DOHH2 (cell line): Measurements from ENCODE around the gene FLNB.

Experiments used
- H3F3A ChIP-seq: fragments of 200-600 bp; sonication (generic), shearing (Covaris generic); 2 replicates; pipeline ENCODE4 v1.6.0; 2016; ENCODE audit warnings: antibody characterized with exemption, mild to moderate bottlenecking; ENCODE audit not compliant: control insufficient read depth, insufficient read depth
- H3K27ac ChIP-seq: fragments of 200-600 bp; sonication (generic); 2 replicates; pipeline ENCODE4 v1.5.1; 2014; ENCODE audit warnings: low read depth, mild to moderate bottlenecking, low read length, moderate library complexity
- H3K27me3 ChIP-seq: fragments of 200-600 bp; sonication (generic); 2 replicates; pipeline ENCODE4 v1.6.1; 2014; ENCODE audit warnings: mild to moderate bottlenecking, low read length, mixed read lengths; ENCODE audit not compliant: control insufficient read depth
- H3K36me3 ChIP-seq: fragments of 200-600 bp; sonication (generic); 2 replicates; pipeline ENCODE4 v1.6.1; 2014; ENCODE audit warnings: mild to moderate bottlenecking, low read length, moderate library complexity, mixed read lengths; ENCODE audit not compliant: control insufficient read depth
- H3K4me1 ChIP-seq: fragments of 200-600 bp; sonication (generic); 2 replicates; pipeline ENCODE4 v1.6.1; 2014; ENCODE audit warnings: mild to moderate bottlenecking, low read length, mixed read lengths; ENCODE audit not compliant: control insufficient read depth
- H3K4me2 ChIP-seq: fragments of 200-600 bp; sonication (generic); 2 replicates; pipeline ENCODE4 v1.6.0; 2014; ENCODE audit warnings: mild to moderate bottlenecking, low read length, moderate library complexity
- H3K4me3 ChIP-seq: fragments of 200-600 bp; sonication (generic); 2 replicates; pipeline ENCODE4 v1.5.1; 2014; ENCODE audit warnings: mild to moderate bottlenecking, low read length, mixed read lengths
- H3K79me2 ChIP-seq: fragments of 200-600 bp; sonication (generic); 2 replicates; pipeline ENCODE4 v1.6.1; 2014; ENCODE audit warnings: mild to moderate bottlenecking, low read length, mixed read lengths; ENCODE audit not compliant: control insufficient read depth
- H3K9me2 ChIP-seq: fragments of 200-600 bp; sonication (generic); replicated peaks from 2 replicates; pipeline ENCODE4 v1.6.1; 2014; ENCODE audit warnings: mild to moderate bottlenecking, low read length, mixed read lengths; ENCODE audit not compliant: control insufficient read depth
- H3K9me3 ChIP-seq: fragments of 200-600 bp; sonication (generic); 2 replicates; pipeline ENCODE4 v1.6.1; 2014; ENCODE audit warnings: antibody characterized with exemption, low read length, mixed read lengths; ENCODE audit not compliant: control insufficient read depth, insufficient read depth
- H4K20me1 ChIP-seq: fragments of 200-600 bp; sonication (generic); 2 replicates; pipeline ENCODE4 v1.6.0; 2014; ENCODE audit warnings: low read depth, mild to moderate bottlenecking, antibody characterized with exemption, low read length, moderate library complexity; ENCODE audit not compliant: control insufficient read depth, insufficient read depth
- EZH2phosphoT487 ChIP-seq: fragments of 200-600 bp; sonication (generic); IDR thresholded peaks from 2 replicates; pipeline ENCODE4 v1.6.1; 2017; ENCODE audit warnings: borderline replicate concordance, mild to moderate bottlenecking, antibody characterized with exemption, low read length, moderate library complexity, mixed read lengths
- TF ChIP-seq, protein P1 (sequence below): fragments of 200-600 bp; sonication (generic); IDR thresholded peaks from one replicate; pipeline ENCODE4 v1.5.1; 2014; ENCODE audit warnings: antibody characterized with exemption, mild to moderate bottlenecking, low read depth, low read length; ENCODE audit not compliant: poor library complexity, severe bottlenecking

FLNB gene

DNA sequence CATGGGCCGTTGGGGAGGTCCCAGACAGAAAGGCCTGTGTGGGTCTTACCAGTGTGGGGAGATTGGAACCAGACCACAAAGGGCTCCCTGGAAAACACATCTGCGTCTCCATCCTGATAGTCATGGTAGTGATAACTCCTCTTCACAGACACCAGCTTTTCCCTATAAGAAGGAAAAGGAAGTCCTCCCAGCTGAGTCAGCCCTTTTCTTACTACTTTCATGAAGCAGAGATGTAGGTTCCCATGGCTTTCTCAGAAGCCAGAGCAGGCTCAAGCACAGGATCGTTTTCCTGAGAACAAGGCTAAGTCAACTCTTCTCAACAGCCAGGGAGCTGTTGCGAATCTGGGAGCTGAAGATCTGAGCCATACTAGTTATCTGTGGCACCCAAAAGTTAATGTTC lies 196.5 kb downstream of the FLNB start:
- Histone ChIP-seq H3F3A (peaks cover 2% of the 10 kb centered on the region; the same call in 1 of the 2 replicates), H3K4me3 (no peak overlapping the region), H3K9me3 (peaks cover 2% of the 10 kb centered on the region; the same call in 1 of the 2 replicates), H3K27me3 (no peaks in the 10 kb centered on the region), H3K36me3 (no peaks in the 10 kb centered on the region), H3K79me2 (no peaks in the 10 kb centered on the region), H3K27ac (no peak overlapping the region), H4K20me1 (no peaks in the 10 kb centered on the region), H3K4me1 (peaks cover 34% of the 10 kb centered on the region), H3K9me2 (no peaks in the 10 kb centered on the region), H3K4me2 (no peak overlapping the region)
- TF ChIP-seq EZH2phosphoT487 = no peak
- TF ChIP-seq, protein P1, sequence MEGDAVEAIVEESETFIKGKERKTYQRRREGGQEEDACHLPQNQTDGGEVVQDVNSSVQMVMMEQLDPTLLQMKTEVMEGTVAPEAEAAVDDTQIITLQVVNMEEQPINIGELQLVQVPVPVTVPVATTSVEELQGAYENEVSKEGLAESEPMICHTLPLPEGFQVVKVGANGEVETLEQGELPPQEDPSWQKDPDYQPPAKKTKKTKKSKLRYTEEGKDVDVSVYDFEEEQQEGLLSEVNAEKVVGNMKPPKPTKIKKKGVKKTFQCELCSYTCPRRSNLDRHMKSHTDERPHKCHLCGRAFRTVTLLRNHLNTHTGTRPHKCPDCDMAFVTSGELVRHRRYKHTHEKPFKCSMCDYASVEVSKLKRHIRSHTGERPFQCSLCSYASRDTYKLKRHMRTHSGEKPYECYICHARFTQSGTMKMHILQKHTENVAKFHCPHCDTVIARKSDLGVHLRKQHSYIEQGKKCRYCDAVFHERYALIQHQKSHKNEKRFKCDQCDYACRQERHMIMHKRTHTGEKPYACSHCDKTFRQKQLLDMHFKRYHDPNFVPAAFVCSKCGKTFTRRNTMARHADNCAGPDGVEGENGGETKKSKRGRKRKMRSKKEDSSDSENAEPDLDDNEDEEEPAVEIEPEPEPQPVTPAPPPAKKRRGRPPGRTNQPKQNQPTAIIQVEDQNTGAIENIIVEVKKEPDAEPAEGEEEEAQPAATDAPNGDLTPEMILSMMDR = no peak

DNA sequence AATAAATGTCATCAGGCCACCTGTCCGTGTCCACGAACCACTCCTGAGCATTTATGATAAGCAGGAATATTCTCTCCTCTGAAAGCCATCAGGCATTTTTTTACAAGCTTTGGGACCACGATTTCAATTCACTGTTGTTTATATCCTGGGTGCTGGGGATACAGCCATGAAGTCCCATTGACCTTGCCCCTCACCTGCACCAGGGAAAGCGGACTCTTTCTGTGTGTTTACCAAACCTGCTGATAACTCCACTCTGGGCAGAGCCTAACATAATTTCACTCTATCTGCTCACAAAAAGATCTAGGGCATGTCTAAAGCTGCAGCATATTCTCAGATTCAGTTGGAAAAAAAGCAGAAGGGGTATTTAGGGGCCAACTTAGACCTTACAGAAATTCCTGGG lies 197.8 kb downstream of the FLNB start:
- no peaks in the 10 kb centered on the region for H3K9me2 ChIP-seq
- H3F3A ChIP-seq = peaks cover 2% of the 10 kb centered on the region; the same call in 1 of the 2 replicates
- H3K4me2 ChIP-seq = no peak overlapping the region
- no peaks in the 10 kb centered on the region for H3K79me2 ChIP-seq
- H3K27ac ChIP-seq = no peak overlapping the region
- TF ChIP-seq EZH2phosphoT487 = no peak
- TF ChIP-seq, protein P1 = no peak
- H3K9me3 ChIP-seq = peaks cover 2% of the 10 kb centered on the region; the same call in 1 of the 2 replicates
- no peak overlapping the region for H3K4me3 ChIP-seq
- H4K20me1 ChIP-seq = no peaks in the 10 kb centered on the region
- H3K36me3 ChIP-seq = no peaks in the 10 kb centered on the region
- H3K4me1 ChIP-seq = peaks cover 22% of the 10 kb centered on the region
- no peaks in the 10 kb centered on the region for H3K27me3 ChIP-seq

DNA sequence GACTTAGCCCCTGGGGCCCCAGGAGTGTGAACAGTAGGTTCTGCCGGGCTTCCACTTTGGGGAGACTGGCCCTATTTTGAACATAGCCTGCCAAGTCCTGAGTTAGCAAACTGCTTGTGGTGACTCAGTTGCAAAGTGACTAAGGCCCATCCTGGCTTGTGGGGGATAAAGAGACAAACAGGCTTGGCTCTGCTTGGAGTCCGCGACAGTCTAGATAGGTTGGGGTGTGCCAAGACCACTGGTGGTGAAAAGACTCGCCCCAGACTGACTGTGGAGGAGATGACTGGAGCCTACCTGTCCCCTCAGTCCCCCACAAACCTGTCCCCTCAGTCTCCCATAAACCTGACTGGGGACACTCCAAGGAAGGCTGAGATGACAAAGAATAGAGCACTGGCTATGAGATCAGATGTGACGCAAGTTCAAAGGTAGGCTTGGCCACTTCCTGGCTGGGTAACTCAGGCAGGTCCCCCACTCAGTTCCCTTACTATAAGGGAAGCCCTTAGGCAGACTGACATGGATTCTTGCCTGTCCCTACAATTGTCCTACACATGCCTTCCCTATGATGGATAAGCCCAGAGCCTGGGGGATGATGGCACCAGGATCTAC lies 198.3 kb downstream of the FLNB start:
- Histone ChIP-seq H3K4me1 (peaks cover 17% of the 10 kb centered on the region), H3K4me3 (no peak overlapping the region), H3K27ac (no peak overlapping the region), H3K79me2 (no peaks in the 10 kb centered on the region), H4K20me1 (no peaks in the 10 kb centered on the region), H3F3A (peaks cover 2% of the 10 kb centered on the region; the same call in 1 of the 2 replicates), H3K27me3 (no peaks in the 10 kb centered on the region), H3K9me2 (no peaks in the 10 kb centered on the region), H3K9me3 (peaks cover 2% of the 10 kb centered on the region; the same call in 1 of the 2 replicates), H3K36me3 (no peaks in the 10 kb centered on the region), H3K4me2 (no peak overlapping the region)
- TF ChIP-seq EZH2phosphoT487 = no peak
- TF ChIP-seq, protein P1 = no peak
